ENCODE data around the gene OSBPL10. TPM values are rescaled to one million over a fixed set of nuclear protein-coding genes. Genes with fewer than 3 reads are reported as not detected.

Gene OSBPL10
- total and polyA plus RNA-seq, 8 donors = 26.6 to 42.6 (median 38.6) TPM

DNA sequence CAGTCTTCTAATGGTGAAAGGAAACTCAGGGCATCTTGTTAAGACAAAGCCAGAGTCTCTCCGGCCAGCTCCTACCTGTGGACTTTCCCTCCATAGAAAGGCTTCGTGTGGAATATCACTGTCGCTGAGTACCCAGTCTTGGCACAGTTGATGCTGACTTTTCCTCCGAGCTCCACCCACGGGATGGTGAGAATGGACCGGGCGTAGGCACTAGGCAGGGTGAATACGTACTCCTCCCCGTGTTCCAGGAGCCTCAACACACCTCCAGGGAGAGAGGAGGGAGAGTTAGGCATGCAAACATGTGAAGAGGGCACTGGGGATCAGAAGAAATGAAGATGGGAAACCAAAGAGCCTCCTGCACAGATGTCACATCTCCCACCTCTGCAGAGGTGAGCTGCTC, 310.3 kb downstream of the OSBPL10 start:
- Histone ChIP-seq H3K4me1 (peaks cover 5 to 14% of the 10 kb centered on the region in 2 donors), H3K27ac (no peak overlapping the region), H3K9me3 (no peaks in the 10 kb centered on the region), H3K4me3 (no peak overlapping the region), H3K27me3 (no peaks in the 10 kb centered on the region), H3K36me3 (no peaks in the 10 kb centered on the region)
- intact Hi-C loops (cut with DNase I) = no loop called here
- no peak for ATAC-seq
- no peak for DNase-seq
- TF ChIP-seq, protein P1, sequence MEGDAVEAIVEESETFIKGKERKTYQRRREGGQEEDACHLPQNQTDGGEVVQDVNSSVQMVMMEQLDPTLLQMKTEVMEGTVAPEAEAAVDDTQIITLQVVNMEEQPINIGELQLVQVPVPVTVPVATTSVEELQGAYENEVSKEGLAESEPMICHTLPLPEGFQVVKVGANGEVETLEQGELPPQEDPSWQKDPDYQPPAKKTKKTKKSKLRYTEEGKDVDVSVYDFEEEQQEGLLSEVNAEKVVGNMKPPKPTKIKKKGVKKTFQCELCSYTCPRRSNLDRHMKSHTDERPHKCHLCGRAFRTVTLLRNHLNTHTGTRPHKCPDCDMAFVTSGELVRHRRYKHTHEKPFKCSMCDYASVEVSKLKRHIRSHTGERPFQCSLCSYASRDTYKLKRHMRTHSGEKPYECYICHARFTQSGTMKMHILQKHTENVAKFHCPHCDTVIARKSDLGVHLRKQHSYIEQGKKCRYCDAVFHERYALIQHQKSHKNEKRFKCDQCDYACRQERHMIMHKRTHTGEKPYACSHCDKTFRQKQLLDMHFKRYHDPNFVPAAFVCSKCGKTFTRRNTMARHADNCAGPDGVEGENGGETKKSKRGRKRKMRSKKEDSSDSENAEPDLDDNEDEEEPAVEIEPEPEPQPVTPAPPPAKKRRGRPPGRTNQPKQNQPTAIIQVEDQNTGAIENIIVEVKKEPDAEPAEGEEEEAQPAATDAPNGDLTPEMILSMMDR (IDR thresholded peaks at IDR 0.05) = no peak

DNA sequence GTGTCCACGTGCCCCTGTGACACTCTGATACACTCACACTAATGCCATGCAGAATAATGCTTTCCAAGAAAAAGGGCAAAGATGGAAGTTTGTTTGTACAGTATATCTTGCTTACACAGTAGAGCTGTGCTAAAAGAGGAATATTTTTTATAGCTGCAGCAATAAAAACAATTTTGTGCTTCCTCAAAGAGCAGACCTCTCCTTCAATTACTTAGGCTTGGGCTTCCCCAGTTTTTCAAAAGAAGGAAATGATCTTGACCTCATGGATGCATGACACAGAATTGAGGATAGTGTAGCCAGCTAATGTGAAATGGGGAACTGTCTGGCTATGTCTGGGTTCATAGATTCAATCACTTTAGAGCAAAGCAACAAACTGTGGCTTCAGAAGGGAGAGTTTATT, 310.9 kb downstream of the OSBPL10 start:
- H3K27me3 ChIP-seq = no peaks in the 10 kb centered on the region
- DNase-seq (no peak), ATAC-seq (peak; percentile 33)
- H3K36me3 ChIP-seq = no peaks in the 10 kb centered on the region
- no peak overlapping the region for H3K4me3 ChIP-seq
- no peaks in the 10 kb centered on the region for H3K9me3 ChIP-seq
- TF ChIP-seq, protein P1 (IDR thresholded peaks at IDR 0.05) = no peak
- no peak overlapping the region for H3K27ac ChIP-seq
- intact Hi-C loops (cut with DNase I) = no loop called here
- peaks cover 5 to 14% of the 10 kb centered on the region in 2 donors for H3K4me1 ChIP-seq

DNA sequence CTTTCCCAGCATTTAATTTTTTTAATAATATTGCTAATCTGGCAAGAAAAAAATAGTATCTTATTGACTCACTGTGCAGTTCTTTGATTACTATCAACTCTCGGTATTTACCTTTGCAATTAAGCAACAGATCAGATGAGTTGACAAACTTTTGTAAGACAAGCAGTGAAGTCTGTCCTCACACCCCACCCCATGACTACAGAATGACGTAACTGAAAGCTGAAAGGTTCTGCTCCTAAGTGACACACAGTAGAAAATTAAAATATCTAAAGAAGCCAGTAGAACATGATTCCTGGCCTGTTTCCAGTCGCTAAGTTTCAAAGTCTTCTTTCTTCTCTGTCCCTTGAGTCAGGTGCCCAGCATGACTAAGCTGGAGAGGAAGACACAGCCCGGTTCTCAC, 312.8 kb downstream of the OSBPL10 start:
- Histone ChIP-seq H3K4me3 (no peak overlapping the region), H3K9me3 (no peaks in the 10 kb centered on the region), H3K27me3 (no peaks in the 10 kb centered on the region), H3K36me3 (no peaks in the 10 kb centered on the region), H3K4me1 (peaks cover 5 to 14% of the 10 kb centered on the region in 2 donors), H3K27ac (no peak overlapping the region)
- TF ChIP-seq, protein P1 (IDR thresholded peaks at IDR 0.05) = no peak
- no peak for ATAC-seq
- no peak for DNase-seq
- intact Hi-C loops (cut with DNase I) = no loop called here

DNA sequence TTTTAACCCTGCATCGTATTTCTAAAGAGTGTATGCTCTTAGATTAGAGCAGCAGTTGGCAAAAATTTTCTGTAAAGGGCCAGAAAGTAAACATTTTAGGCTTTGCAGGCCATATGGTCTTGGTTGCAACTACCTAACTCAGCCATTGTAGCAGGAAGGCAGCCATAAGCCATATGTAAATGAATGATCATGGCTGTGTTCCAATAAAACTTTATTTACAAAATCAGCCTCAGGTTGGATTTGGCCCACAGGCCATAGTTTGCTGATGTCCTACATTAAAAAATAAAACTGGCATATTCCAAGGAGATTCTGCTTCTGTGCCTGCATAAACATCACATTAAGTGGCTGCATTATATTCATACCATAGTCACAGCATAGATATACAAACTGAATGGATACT, 313.5 kb downstream of the OSBPL10 start:
- H3K27ac ChIP-seq = no peak overlapping the region
- no peaks in the 10 kb centered on the region for H3K27me3 ChIP-seq
- peaks cover 2 to 14% of the 10 kb centered on the region in 2 donors for H3K4me1 ChIP-seq
- DNase-seq = no peak
- intact Hi-C loops (cut with DNase I) = no loop called here
- H3K36me3 ChIP-seq = no peaks in the 10 kb centered on the region
- H3K4me3 ChIP-seq = no peak overlapping the region
- H3K9me3 ChIP-seq = no peaks in the 10 kb centered on the region
- no peak for ATAC-seq
- TF ChIP-seq, protein P1 (IDR thresholded peaks at IDR 0.05) = no peak

DNA sequence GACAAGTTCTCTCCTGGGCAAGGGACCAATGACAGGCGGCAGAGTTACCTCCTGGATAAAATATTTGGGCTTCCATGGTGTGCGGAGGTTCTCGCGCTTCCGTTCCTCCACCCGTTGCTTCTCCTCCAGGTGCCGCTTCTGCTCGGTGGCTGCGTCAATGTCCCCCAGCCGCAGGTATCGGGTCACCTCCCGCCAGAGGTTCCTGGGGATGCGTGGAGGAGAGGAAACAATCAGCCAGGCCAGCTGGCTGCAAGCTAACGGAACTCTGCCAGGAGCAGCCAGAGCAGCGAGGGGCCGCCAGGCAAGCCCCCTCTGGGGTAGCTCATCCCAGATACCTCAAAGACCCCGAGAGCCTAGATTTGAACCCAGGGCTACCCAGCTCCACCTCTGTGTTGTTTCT, 317.0 kb downstream of the OSBPL10 start:
- no peak overlapping the region for H3K27ac ChIP-seq
- ATAC-seq = no peak
- no peaks in the 10 kb centered on the region for H3K27me3 ChIP-seq
- H3K4me3 ChIP-seq = no peak overlapping the region
- TF ChIP-seq, protein P1 (IDR thresholded peaks at IDR 0.05) = no peak
- no peaks in the 10 kb centered on the region for H3K36me3 ChIP-seq
- DNase-seq = peak in 1 of 4 donors; percentile 73
- H3K4me1 ChIP-seq = no peaks in the 10 kb centered on the region
- no peaks in the 10 kb centered on the region for H3K9me3 ChIP-seq
- intact Hi-C loops (cut with DNase I) = no loop called here
